Ectodermal cell (in vitro differentiated cells): ENCODE results near the gene EHD4.

Experiments
- H3K27ac ChIP-seq: 2 replicates; pipeline ENCODE4 v1.7.0; 2013; ENCODE audit warnings: mild to moderate bottlenecking, low read depth, low read length; ENCODE audit not compliant: insufficient read depth, poor library complexity, severe bottlenecking
- H3K27me3 ChIP-seq: 2 replicates; pipeline ENCODE4 v1.7.0; 2013; ENCODE audit warnings: mild to moderate bottlenecking, low read length; ENCODE audit not compliant: insufficient read depth, control insufficient read depth, poor library complexity, severe bottlenecking
- H3K36me3 ChIP-seq: one replicate; pipeline ENCODE4 v1.7.0; 2013; ENCODE audit warnings: low read length; ENCODE audit not compliant: control insufficient read depth, insufficient read depth
- H3K4me1 ChIP-seq: one replicate; pipeline ENCODE4 v1.7.0; 2013; ENCODE audit warnings: low read length; ENCODE audit not compliant: control insufficient read depth, insufficient read depth
- H3K4me3 ChIP-seq: 2 replicates; pipeline ENCODE4 v1.7.0; 2013; ENCODE audit warnings: low read depth, low read length, control low read depth; ENCODE audit not compliant: insufficient read depth
- H3K9me3 ChIP-seq: 2 replicates; pipeline ENCODE4 v1.7.0; 2013; ENCODE audit warnings: mild to moderate bottlenecking, low read length, moderate library complexity; ENCODE audit not compliant: control insufficient read depth
- WGBS, 2 experiments: methylation state at CpG; one replicate each; pipeline ENCODE4 v1.1.7; 2013; ENCODE audit warnings: missing lambda C conversion rate in 2 of 2; 5-methylcytosine and 5-hydroxymethylcytosine counted together

Gene EHD4

GRCh38 chr15:41866263-41866703 lies 106.1 kb downstream of the EHD4 start:
- Histone ChIP-seq H3K4me3 (no peak overlapping the region), H3K36me3 (no peaks in the 10 kb centered on the region), H3K4me1 (peaks cover 24% of the 10 kb centered on the region), H3K27ac (peak overlapping the region; percentile 59), H3K9me3 (no peaks in the 10 kb centered on the region), H3K27me3 (no peaks in the 10 kb centered on the region)
- 68 to 70% methylated on average over 8 of the region's 8 CpGs for WGBS, 2 experiments

GRCh38 chr15:41865490-41866055 lies 106.8 kb downstream of the EHD4 start:
- Histone ChIP-seq H3K27ac (no peak overlapping the region), H3K4me1 (peaks cover 24% of the 10 kb centered on the region), H3K27me3 (no peaks in the 10 kb centered on the region), H3K4me3 (no peak overlapping the region), H3K36me3 (no peaks in the 10 kb centered on the region), H3K9me3 (no peaks in the 10 kb centered on the region)
- 91 to 93% methylated on average over 18 of the region's 18 CpGs for WGBS, 2 experiments

- Histone ChIP-seq H3K27me3 (no peaks in the 10 kb centered on the region), H3K36me3 (no peaks in the 10 kb centered on the region), H3K4me1 (peaks cover 24% of the 10 kb centered on the region), H3K9me3 (no peaks in the 10 kb centered on the region), H3K4me3 (no peak overlapping the region), H3K27ac (no peak overlapping the region)
- WGBS, 2 experiments: 74% methylated on average over 19 of the region's 19 CpGs
Measured at GRCh38 chr15:41862515-41863116, 109.7 kb downstream of the EHD4 start.

GRCh38 chr15:41861736-41862356 lies 110.5 kb downstream of the EHD4 start:
- Histone ChIP-seq H3K4me1 (peaks cover 20% of the 10 kb centered on the region), H3K27me3 (no peaks in the 10 kb centered on the region), H3K27ac (no peak overlapping the region), H3K9me3 (no peaks in the 10 kb centered on the region), H3K36me3 (no peaks in the 10 kb centered on the region), H3K4me3 (no peak overlapping the region)
- 87 to 89% methylated on average over 18 of the region's 18 CpGs for WGBS, 2 experiments

GRCh38 chr15:41860049-41860828 lies 112.1 kb downstream of the EHD4 start:
- Histone ChIP-seq H3K9me3 (no peaks in the 10 kb centered on the region), H3K4me1 (peaks cover 13% of the 10 kb centered on the region), H3K27ac (no peak overlapping the region), H3K36me3 (no peaks in the 10 kb centered on the region), H3K4me3 (no peak overlapping the region), H3K27me3 (no peaks in the 10 kb centered on the region)
- WGBS, 2 experiments: 86 to 87% methylated on average over 15 of the region's 15 CpGs

GRCh38 chr15:41858756-41859155 lies 113.6 kb downstream of the EHD4 start:
- H3K27me3 ChIP-seq: no peaks in the 10 kb centered on the region
- WGBS, 2 experiments: 94 to 95% methylated on average over 15 of the region's 15 CpGs

GRCh38 chr15:41857316-41857715 lies 115.0 kb downstream of the EHD4 start:
- 94% methylated on average over 9 of the region's 9 CpGs for WGBS, 2 experiments
- peaks cover 19% of the 10 kb centered on the region for H3K4me1 ChIP-seq
- no peaks in the 10 kb centered on the region for H3K27me3 ChIP-seq

More at GRCh38 chr15:41858756-41859155, 113.6 kb downstream of the EHD4 start:
- Histone ChIP-seq H3K4me1 (peaks cover 19% of the 10 kb centered on the region), H3K27ac (no peak overlapping the region), H3K9me3 (no peaks in the 10 kb centered on the region), H3K4me3 (no peak overlapping the region), H3K36me3 (no peaks in the 10 kb centered on the region)

GRCh38 chr15:41856716-41857115 lies 115.6 kb downstream of the EHD4 start:
- Histone ChIP-seq H3K27ac (no peak overlapping the region), H3K27me3 (no peaks in the 10 kb centered on the region), H3K4me3 (no peak overlapping the region), H3K36me3 (no peaks in the 10 kb centered on the region), H3K9me3 (no peaks in the 10 kb centered on the region), H3K4me1 (peaks cover 13% of the 10 kb centered on the region)
- WGBS, 2 experiments: 95 to 96% methylated on average over 12 of the region's 12 CpGs

More at GRCh38 chr15:41857316-41857715, 115.0 kb downstream of the EHD4 start:
- Histone ChIP-seq H3K4me3 (no peak overlapping the region), H3K36me3 (no peaks in the 10 kb centered on the region), H3K27ac (no peak overlapping the region), H3K9me3 (no peaks in the 10 kb centered on the region)

GRCh38 chr15:41856262-41856661 lies 116.1 kb downstream of the EHD4 start:
- no peaks in the 10 kb centered on the region for H3K36me3 ChIP-seq
- peaks cover 10% of the 10 kb centered on the region for H3K4me1 ChIP-seq
- H3K27me3 ChIP-seq: no peaks in the 10 kb centered on the region
- no peak overlapping the region for H3K27ac ChIP-seq
- H3K9me3 ChIP-seq: no peaks in the 10 kb centered on the region
- H3K4me3 ChIP-seq: no peak overlapping the region
- 92 to 94% methylated on average over 17 of the region's 17 CpGs for WGBS, 2 experiments
